Caco-2 (cell line): ENCODE data around the gene VAT1L. TPM values are rescaled to one million over a fixed set of nuclear protein-coding genes. Genes with fewer than 3 reads are reported as not detected.

ENCODE experiments used
- BruUV-seq: library from RNA; stranded (reverse); fragments of 400-500 nt; replicated peaks from 2 replicates; lab custom pipeline; 2021; lab: Mats Ljungman, UMichigan
- CTCF ChIA-PET: fragments of 300-600 bp; sonication (Branson Sonifier 250); formaldehyde crosslinking; loops from one replicate; lab custom pipeline; 2022; ENCODE audit warnings: antibody characterized with exemption; lab: Charles Lee
- POLR2A ChIA-PET: fragments of 300-600 bp; sonication (Branson Sonifier 250); formaldehyde crosslinking; loops from one replicate; lab custom pipeline; 2022; ENCODE audit warnings: antibody characterized with exemption; lab: Charles Lee
- DNase-seq, 2 experiments: peaks; one replicate each; pipeline versions ENCODE4 v3.0.0 to v3.0.0-alpha.2; 2020 to 2022
- H3K27me3 ChIP-seq: replicated peaks from 2 replicates; pipeline ENCODE4 v1.6.0; 2011; ENCODE audit warnings: low read length; ENCODE audit not compliant: control insufficient read depth, insufficient read depth
- H3K36me3 ChIP-seq: 2 replicates; pipeline ENCODE4 v1.5.1; 2011; ENCODE audit warnings: low read length; ENCODE audit not compliant: control insufficient read depth, insufficient read depth
- H3K4me1 ChIP-seq: fragments of 250-450 bp; sonication (Bioruptor Pico); 2 replicates; pipeline ENCODE4 v1.5.1; 2020; ENCODE audit warnings: mild to moderate bottlenecking
- H3K4me3 ChIP-seq: 2 replicates; pipeline ENCODE4 v1.5.1; 2011; ENCODE audit warnings: low read depth, mild to moderate bottlenecking, control low read depth, low read length
- H3K9me3 ChIP-seq: fragments of 250-450 bp; sonication (Bioruptor Pico); 2 replicates; pipeline ENCODE4 v1.5.1; 2020; ENCODE audit warnings: mild to moderate bottlenecking, moderate library complexity
- H3K27ac Mint-ChIP-seq: one replicate; pipeline ENCODE4 v1.8.0; 2022; ENCODE audit warnings: mixed read lengths; ENCODE audit not compliant: unreplicated experiment
- H3K27me3 Mint-ChIP-seq: one replicate; pipeline ENCODE4 v1.8.0; 2022; ENCODE audit warnings: mixed read lengths; ENCODE audit not compliant: insufficient read depth, unreplicated experiment
- H3K36me3 Mint-ChIP-seq: one replicate; pipeline ENCODE4 v1.8.0; 2022; ENCODE audit warnings: mild to moderate bottlenecking, mixed read lengths; ENCODE audit not compliant: insufficient read depth, unreplicated experiment
- H3K4me1 Mint-ChIP-seq: one replicate; pipeline ENCODE4 v1.8.0; 2022; ENCODE audit warnings: low read depth, mixed read lengths; ENCODE audit not compliant: unreplicated experiment
- H3K4me3 Mint-ChIP-seq: one replicate; pipeline ENCODE4 v1.8.0; 2022; ENCODE audit warnings: mild to moderate bottlenecking, moderate library complexity, mixed read lengths; ENCODE audit not compliant: unreplicated experiment
- H3K9me3 Mint-ChIP-seq: one replicate; pipeline ENCODE4 v1.8.0; 2022; ENCODE audit warnings: mixed read lengths; ENCODE audit not compliant: unreplicated experiment
- intact Hi-C: fragments of 100-400 bp; cut with micrococcal nuclease; formaldehyde crosslinking; loops from one replicate; pipeline ENCODE4 v1.10.0; 2022; ENCODE audit not compliant: unreplicated experiment
- total RNA-seq: library from RNA; stranded (reverse); gene quantifications from 2 replicates; pipeline ENCODE4 v1.2.3, GENCODE V29; 2022
- TF ChIP-seq, protein P1 (sequence below), 2 experiments: fragments of 200-600 bp in 1 of 2; IDR thresholded peaks; 1 replicate in 1 of 2; 2 replicates in 1 of 2; pipeline versions ENCODE4 v1.5.1 to v1.8.0; 2011 to 2022; ENCODE audit warnings: antibody characterized with exemption in 1 of 2, control low read depth in 1 of 2, inconsistent platforms in 1 of 2, low read depth in 1 of 2, low read length in 1 of 2, mild to moderate bottlenecking in 1 of 2, moderate library complexity in 1 of 2; ENCODE audit not compliant: insufficient read depth in 1 of 2, severe bottlenecking in 1 of 2, unreplicated experiment in 1 of 2

The VAT1L gene
- total RNA-seq, 1 experiment from 2014 or later = not detected

DNA sequence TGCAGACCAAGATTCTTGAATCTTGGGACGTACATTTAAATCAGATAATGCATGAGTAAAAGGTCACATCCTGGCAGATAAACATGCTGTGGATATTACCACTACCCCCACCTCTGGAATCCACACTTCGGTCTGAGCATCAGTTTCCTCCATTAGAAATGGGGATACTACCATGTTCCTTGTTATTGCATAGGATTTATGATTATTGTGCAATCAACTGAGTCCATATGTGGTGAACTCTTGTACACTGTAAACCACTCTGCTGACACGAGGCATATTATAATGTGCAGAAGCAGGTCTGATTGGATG lies 108.7 kb downstream of the VAT1L start:
- Histone ChIP-seq H3K4me3 (no peak overlapping the region), H3K36me3 (no peaks in the 10 kb centered on the region), H3K9me3 (no peaks in the 10 kb centered on the region), H3K4me1 (no peaks in the 10 kb centered on the region), H3K27me3 (no peaks in the 10 kb centered on the region; the same call in 1 of the 2 replicates)
- no peaks in the 10 kb centered on the region for H3K4me1 Mint-ChIP-seq
- no peaks in the 10 kb centered on the region for H3K36me3 Mint-ChIP-seq
- BruUV-seq = no TSS peak
- TF ChIP-seq, protein P1, sequence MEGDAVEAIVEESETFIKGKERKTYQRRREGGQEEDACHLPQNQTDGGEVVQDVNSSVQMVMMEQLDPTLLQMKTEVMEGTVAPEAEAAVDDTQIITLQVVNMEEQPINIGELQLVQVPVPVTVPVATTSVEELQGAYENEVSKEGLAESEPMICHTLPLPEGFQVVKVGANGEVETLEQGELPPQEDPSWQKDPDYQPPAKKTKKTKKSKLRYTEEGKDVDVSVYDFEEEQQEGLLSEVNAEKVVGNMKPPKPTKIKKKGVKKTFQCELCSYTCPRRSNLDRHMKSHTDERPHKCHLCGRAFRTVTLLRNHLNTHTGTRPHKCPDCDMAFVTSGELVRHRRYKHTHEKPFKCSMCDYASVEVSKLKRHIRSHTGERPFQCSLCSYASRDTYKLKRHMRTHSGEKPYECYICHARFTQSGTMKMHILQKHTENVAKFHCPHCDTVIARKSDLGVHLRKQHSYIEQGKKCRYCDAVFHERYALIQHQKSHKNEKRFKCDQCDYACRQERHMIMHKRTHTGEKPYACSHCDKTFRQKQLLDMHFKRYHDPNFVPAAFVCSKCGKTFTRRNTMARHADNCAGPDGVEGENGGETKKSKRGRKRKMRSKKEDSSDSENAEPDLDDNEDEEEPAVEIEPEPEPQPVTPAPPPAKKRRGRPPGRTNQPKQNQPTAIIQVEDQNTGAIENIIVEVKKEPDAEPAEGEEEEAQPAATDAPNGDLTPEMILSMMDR (IDR thresholded peaks at IDR 0.05; ENCODE audit: insufficient read depth in 1 of 2, low read depth in 1 of 2, low read length in 1 of 2, severe bottlenecking in 1 of 2, unreplicated experiment in 1 of 2) = no peak
- DNase-seq = no peak
- no peak overlapping the region for H3K27ac Mint-ChIP-seq
- H3K9me3 Mint-ChIP-seq = no peaks in the 10 kb centered on the region
- H3K27me3 Mint-ChIP-seq = peaks cover 14% of the 10 kb centered on the region
- CTCF ChIA-PET = no interaction called here
- intact Hi-C loops = no loop called here
- H3K4me3 Mint-ChIP-seq = no peak overlapping the region
- POLR2A ChIA-PET = no interaction called here

DNA sequence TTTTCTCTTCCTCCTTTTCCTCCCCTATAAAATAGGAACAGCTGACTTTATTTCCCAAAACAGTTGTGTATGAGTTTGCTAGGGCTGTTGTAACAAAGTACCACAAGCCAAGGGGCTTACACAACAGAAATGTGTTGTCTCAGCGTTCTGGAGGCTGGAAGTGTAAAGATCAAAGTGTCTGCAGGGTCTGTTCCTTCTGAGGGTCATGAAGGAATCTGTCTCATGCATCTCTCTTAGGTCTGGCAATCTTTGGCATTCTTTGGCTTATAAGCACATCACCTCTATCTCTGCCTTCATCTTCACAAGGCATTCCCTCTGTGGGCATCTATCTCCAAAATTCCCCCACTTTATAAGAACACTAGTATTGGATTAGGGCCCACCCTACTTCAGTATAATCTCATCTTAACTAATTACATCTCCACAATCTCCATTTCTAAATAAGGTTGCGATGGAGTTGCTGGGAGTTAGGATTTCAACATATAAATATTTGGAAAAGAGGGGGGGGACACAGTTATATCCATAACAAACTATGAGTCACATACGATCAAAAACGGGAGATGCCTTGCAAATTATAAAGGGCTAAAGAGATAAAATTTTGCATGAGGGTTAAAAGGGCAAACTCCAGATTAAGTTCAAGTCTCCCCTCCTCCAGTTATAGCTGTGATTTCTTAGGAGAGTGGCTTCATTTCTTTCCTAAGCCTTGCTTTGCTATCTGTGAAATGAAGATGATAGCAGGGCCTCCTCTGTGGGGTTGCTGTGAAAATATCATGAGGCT lies 109.7 kb downstream of the VAT1L start:
- CTCF ChIA-PET = no interaction called here
- H3K27me3 Mint-ChIP-seq = peaks cover 14% of the 10 kb centered on the region
- Histone ChIP-seq H3K36me3 (no peaks in the 10 kb centered on the region), H3K4me1 (no peaks in the 10 kb centered on the region), H3K27me3 (no peaks in the 10 kb centered on the region; the same call in 1 of the 2 replicates), H3K9me3 (no peaks in the 10 kb centered on the region), H3K4me3 (no peak overlapping the region)
- H3K4me3 Mint-ChIP-seq = no peak overlapping the region
- no peaks in the 10 kb centered on the region for H3K36me3 Mint-ChIP-seq
- intact Hi-C loops = no loop called here
- POLR2A ChIA-PET = no interaction called here
- no TSS peak for BruUV-seq
- DNase-seq = no peak
- no peaks in the 10 kb centered on the region for H3K4me1 Mint-ChIP-seq
- TF ChIP-seq, protein P1 (IDR thresholded peaks at IDR 0.05; ENCODE audit: insufficient read depth in 1 of 2, low read depth in 1 of 2, low read length in 1 of 2, severe bottlenecking in 1 of 2, unreplicated experiment in 1 of 2) = no peak
- no peak overlapping the region for H3K27ac Mint-ChIP-seq
- H3K9me3 Mint-ChIP-seq = no peaks in the 10 kb centered on the region

DNA sequence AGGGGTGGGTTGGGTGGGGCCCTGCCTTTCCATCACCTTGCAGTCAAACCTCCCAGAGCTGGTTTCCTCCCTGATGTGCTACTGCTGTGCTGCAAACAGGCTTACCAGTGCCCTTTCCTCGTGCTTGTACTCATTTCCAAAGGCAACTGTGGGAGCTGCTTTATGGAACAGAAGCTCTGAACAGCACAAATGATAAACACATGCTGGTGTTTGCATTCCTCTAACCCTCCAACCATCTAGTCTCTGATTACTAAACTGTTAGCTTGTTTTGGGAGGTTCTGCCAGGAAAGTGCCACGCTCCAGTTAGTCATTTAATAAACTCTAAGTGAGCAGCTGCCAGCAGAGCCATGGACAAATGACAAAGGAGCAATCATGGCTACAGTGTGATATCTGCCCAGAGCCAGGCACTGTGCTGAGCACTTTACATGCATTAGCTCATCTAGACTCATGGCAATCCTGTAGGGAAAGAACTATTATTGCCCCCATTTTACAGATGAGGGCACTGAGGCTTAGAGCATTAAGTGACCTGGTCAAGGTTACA lies 110.4 kb downstream of the VAT1L start:
- POLR2A ChIA-PET = no interaction called here
- BruUV-seq = no TSS peak
- Mint-ChIP-seq H3K4me1 (no peaks in the 10 kb centered on the region), H3K27me3 (peaks cover 14% of the 10 kb centered on the region), H3K9me3 (no peaks in the 10 kb centered on the region), H3K4me3 (no peak overlapping the region), H3K36me3 (no peaks in the 10 kb centered on the region), H3K27ac (no peak overlapping the region)
- Histone ChIP-seq H3K4me1 (no peaks in the 10 kb centered on the region), H3K36me3 (no peaks in the 10 kb centered on the region), H3K9me3 (no peaks in the 10 kb centered on the region), H3K4me3 (no peak overlapping the region), H3K27me3 (no peaks in the 10 kb centered on the region; the same call in 1 of the 2 replicates)
- CTCF ChIA-PET = no interaction called here
- TF ChIP-seq, protein P1 (IDR thresholded peaks at IDR 0.05; ENCODE audit: insufficient read depth in 1 of 2, low read depth in 1 of 2, low read length in 1 of 2, severe bottlenecking in 1 of 2, unreplicated experiment in 1 of 2) = no peak
- DNase-seq = no peak
- intact Hi-C loops = no loop called here
